ENCODE measurements around the gene NAPG.

Gene NAPG

DNA sequence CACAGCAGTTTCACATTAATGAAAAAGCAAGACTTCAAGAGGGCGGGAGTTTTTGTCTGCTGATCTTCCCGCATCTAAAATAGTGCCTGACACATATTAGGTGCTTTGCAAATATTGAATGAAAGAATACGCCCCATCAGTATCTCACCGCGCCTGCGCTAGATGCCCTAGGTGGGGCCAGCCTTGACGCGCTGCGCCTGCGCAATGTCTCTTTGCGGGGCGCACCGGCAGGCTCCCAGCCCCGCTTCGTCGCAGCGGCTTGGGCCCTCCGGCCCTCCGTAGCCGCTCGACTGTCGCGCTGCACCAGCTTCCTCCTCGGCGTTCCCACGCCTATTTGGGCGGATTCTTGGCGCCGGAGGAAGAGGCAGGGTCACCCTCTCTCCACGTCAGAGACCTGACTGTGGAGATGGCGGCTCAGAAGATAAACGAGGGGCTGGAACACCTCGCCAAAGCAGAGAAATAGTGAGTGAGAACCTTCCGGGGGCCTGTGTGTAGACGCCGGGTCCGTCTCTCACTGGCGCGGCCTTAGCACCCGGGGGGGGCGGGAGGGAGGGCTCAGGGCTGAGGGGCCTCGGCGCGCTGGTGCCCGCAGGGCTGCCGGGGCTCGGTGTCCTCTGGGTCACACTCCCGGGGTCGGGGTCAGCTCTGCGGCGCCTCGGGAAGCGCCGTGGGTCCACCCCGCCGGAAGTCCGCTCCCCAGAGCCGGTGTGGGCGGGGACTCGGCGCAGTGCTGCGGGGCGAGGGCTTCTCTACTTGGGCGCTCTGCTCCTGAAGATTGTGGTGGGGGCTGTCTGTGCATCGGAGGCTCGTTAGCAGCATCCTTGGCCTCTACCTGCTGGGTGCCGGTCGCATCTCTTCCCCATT is at the start of gene NAPG:
TSS of gene NAPG (plus strand) at position 331 of the 864 bp plus-strand sequence. CDS start at position 407, 76 bp downstream.
- DNase-seq (ENCODE audit: low spot score): peak; percentile 96
- TF ChIP-seq, protein P1, sequence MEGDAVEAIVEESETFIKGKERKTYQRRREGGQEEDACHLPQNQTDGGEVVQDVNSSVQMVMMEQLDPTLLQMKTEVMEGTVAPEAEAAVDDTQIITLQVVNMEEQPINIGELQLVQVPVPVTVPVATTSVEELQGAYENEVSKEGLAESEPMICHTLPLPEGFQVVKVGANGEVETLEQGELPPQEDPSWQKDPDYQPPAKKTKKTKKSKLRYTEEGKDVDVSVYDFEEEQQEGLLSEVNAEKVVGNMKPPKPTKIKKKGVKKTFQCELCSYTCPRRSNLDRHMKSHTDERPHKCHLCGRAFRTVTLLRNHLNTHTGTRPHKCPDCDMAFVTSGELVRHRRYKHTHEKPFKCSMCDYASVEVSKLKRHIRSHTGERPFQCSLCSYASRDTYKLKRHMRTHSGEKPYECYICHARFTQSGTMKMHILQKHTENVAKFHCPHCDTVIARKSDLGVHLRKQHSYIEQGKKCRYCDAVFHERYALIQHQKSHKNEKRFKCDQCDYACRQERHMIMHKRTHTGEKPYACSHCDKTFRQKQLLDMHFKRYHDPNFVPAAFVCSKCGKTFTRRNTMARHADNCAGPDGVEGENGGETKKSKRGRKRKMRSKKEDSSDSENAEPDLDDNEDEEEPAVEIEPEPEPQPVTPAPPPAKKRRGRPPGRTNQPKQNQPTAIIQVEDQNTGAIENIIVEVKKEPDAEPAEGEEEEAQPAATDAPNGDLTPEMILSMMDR (IDR thresholded peaks at IDR 0.05; ENCODE audit: extremely low read depth, missing control alignments): no peak

GRCh38 chr18:10476338-10476791 is 49.5 kb upstream of the NAPG start:
- TF ChIP-seq, protein P1 (IDR thresholded peaks at IDR 0.05; ENCODE audit: extremely low read depth, missing control alignments): no peak
- DNase-seq (ENCODE audit: low spot score): no peak

- TF ChIP-seq, protein P1 (IDR thresholded peaks at IDR 0.05; ENCODE audit: extremely low read depth, missing control alignments): no peak
- no peak for DNase-seq (ENCODE audit: low spot score)
Measured at GRCh38 chr18:10477121-10477862, 48.5 kb upstream of the NAPG start.

DNA sequence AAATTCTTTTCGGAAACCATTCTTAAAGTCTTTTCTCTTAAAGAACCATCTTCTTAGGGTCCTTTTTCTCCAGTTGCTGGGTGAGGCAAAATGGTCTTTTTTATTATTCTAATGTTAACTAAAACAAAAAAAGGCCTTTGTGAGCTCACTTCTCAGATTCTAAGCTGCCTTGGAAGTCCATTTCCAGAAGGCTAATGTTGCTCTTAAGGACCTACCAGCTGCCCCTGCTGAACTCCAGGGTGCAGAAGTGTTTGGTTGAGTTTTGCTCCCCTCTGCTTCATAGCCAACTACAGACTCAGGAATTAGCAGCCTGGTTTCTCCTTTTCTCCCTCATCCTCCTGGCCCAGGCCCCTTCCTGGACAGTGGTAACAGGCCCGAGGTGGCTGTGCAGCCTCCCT is 48.0 kb upstream of the NAPG start:
- DNase-seq (ENCODE audit: low spot score): no peak
- TF ChIP-seq, protein P1 (IDR thresholded peaks at IDR 0.05; ENCODE audit: extremely low read depth, missing control alignments): no peak

GRCh38 chr18:10481831-10482230 is 44.0 kb upstream of the NAPG start:
- TF ChIP-seq, protein P1 (IDR thresholded peaks at IDR 0.05; ENCODE audit: extremely low read depth, missing control alignments): no peak
- no peak for DNase-seq (ENCODE audit: low spot score)

DNA sequence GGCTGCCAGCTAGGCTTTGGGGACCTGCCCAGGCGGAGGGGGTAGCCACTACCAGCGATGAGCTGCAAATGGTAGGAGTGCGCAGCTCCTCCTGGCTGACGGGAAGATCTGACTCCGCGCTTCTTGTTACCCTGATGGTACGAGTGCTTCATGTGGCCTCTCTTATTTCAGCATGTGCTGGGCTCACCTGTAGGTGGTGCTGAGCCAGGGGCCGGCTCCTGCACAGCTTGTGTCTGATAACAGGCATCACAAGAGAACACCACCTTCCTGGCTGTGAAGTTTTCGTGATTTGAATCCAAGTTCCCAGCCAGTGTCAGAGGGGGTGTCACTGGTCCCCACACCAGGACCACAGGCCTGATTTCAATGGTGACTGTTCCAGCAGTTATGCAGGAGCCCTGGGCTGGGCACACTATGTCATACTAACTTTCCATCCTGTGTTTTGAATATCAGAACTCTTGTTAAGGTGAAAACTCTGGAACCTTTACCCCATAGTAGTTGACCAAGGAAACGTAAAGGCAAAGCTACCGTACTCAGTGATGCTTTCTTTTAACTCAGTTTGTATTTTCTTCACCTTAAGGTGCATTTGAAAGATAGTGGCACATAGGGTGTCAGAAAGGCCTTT is 43.4 kb upstream of the NAPG start:
- no peak for DNase-seq (ENCODE audit: low spot score)
- TF ChIP-seq, protein P1 (IDR thresholded peaks at IDR 0.05; ENCODE audit: extremely low read depth, missing control alignments): no peak

Data from GM20000 (cell line).